ENCODE measurements around the gene ITGAE.
"Not testable (repeated sequence)": the region's sequence is repeated elsewhere in the genome, so short reads cannot be mapped to it uniquely, and the experiment has no call there.

The ITGAE gene

DNA sequence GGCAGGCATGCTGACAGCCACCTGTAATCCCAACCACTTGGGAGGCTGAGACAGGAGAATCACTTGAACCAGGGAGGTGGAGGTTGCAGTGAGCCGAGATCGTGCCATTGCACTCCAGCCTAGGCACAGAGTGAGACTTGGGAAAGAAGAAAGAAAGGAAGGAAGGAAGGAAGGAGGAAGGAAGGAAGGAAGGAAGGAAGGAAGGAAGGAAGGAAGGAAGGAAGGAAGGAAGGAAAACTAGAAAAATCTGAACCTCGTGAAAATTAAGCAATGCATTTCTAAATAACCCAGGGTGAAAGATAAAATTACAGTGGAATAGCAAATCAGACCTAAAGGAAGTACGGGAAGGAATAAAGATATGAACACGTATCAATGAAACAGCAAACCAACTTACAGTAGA is 15.7 kb downstream of the ITGAE start:
- not testable (repeated sequence) for H3K36me3 ChIP-seq (ENCODE audit: control insufficient read depth, insufficient read depth, low read length); H3K27me3 ChIP-seq (ENCODE audit: control insufficient read depth, insufficient read depth, low read length); H3K9ac ChIP-seq (ENCODE audit: low read length); H3K4me1 ChIP-seq (ENCODE audit: control insufficient read depth, insufficient read depth, low read length); H3K9me3 ChIP-seq (ENCODE audit: control insufficient read depth, low read length); H3K4me3 ChIP-seq (ENCODE audit: low read length)

DNA sequence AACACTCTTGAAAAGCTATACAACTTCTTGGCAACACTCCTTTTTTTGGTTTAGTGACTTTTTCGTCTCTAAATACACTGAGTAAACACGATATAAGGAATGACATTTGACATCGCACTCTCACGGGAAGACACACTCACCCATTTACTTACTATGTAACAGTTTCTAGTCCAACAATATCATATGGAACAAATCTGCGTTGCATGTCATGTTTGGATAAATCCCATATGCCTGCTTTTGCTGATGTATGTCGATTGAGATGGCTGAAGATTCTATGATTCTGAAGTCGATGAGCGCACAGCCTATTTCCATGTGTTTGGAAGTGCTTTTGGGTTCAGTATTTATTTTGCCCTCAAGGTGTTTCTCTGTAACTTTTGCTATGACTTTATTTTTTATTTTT is 18.2 kb downstream of the ITGAE start:
- H3K9me3 ChIP-seq (ENCODE audit: control insufficient read depth, low read length): no peaks in the 10 kb centered on the region
- no peak overlapping the region for H3K4me3 ChIP-seq (ENCODE audit: low read length)
- H3K36me3 ChIP-seq (ENCODE audit: control insufficient read depth, insufficient read depth, low read length): no peaks in the 10 kb centered on the region
- H3K27me3 ChIP-seq (ENCODE audit: control insufficient read depth, insufficient read depth, low read length): no peaks in the 10 kb centered on the region
- H3K9ac ChIP-seq (ENCODE audit: low read length): no peak overlapping the region
- no peaks in the 10 kb centered on the region for H3K4me1 ChIP-seq (ENCODE audit: control insufficient read depth, insufficient read depth, low read length)

DNA sequence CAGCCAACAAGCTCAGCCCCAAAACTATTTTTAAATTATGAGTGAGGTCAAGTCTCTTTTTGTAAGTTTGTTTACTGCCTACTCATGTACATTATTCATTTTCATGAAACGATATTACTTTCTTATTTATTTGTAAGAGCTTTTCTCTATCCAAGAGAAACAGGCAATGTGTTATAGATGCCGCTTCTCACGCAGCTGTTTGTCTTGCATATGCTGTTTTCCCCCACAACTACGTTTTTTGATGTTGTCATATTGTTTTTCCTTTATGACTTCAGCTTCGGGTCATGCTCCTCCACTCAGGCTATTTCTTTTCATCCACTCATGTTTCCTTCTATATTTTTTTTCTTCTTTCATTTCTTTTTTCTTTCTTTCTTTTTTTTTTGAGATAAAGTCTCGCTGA is 20.0 kb downstream of the ITGAE start:
- Histone ChIP-seq H3K9me3 (ENCODE audit: control insufficient read depth, low read length) (no peaks in the 10 kb centered on the region), H3K9ac (ENCODE audit: low read length) (no peak overlapping the region), H3K4me1 (ENCODE audit: control insufficient read depth, insufficient read depth, low read length) (no peaks in the 10 kb centered on the region), H3K27me3 (ENCODE audit: control insufficient read depth, insufficient read depth, low read length) (no peaks in the 10 kb centered on the region), H3K36me3 (ENCODE audit: control insufficient read depth, insufficient read depth, low read length) (no peaks in the 10 kb centered on the region), H3K4me3 (ENCODE audit: low read length) (no peak overlapping the region)

DNA sequence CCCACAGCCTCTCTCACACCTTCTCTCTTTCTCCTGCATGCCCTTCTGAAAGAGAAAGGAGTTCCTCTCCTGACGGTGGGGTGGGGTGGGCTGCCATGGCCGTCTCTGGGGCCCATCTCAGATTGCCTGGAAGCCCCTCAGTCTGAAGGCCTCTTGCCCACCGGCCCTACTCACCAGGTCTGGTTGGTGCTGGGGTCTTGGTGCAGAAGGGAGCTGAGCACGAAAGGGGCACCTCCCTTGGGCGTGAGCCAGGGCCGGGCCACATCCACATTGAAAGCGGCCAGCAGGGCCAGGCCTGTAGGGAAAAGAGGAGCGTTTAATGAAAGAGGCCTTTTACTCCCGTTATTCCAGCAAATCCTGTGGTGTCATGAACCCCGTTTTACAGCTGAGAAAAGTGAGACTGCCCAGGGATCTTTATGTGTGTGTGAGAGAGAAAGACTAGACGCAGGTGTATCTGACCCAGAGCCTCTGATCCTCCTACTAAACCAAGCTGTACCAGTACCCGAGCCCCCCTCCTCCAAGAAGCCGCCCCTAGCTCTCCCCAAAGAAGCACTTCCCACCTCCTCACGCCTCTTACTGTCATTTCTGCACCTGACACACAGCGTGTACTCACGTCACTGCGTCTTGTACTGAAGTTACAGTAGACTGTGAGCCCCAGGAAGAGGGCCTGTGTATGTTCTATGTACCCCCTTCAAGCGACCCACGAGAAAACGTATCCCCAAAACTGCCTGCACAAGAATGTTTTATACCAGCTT is 23.4 kb downstream of the ITGAE start:
- Histone ChIP-seq H3K4me3 (ENCODE audit: low read length) (no peak overlapping the region), H3K36me3 (ENCODE audit: control insufficient read depth, insufficient read depth, low read length) (no peaks in the 10 kb centered on the region), H3K9me3 (ENCODE audit: control insufficient read depth, low read length) (no peaks in the 10 kb centered on the region)

DNA sequence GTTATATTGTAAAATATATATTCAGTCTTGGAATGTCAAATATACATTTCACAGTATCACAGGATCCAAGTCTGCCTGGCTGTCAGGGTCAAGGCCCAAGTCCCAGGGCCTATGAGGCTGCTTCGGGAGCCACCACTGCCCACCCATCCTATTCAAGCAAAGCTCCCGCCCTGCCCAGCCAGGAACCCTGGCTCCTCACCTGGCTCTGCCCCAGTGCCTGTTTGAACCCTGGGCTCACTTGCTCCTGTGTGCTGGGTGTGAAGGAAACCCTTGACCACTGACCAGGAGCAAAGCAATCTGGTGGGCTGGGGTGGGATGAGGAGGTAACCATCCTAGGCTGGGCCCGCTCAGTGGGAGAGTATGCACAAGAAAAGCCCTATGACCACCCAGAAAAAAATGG is 27.0 kb downstream of the ITGAE start:
- Histone ChIP-seq H3K27me3 (ENCODE audit: control insufficient read depth, insufficient read depth, low read length) (peaks cover 4% of the 10 kb centered on the region), H3K9me3 (ENCODE audit: control insufficient read depth, low read length) (no peaks in the 10 kb centered on the region), H3K4me3 (ENCODE audit: low read length) (no peak overlapping the region), H3K9ac (ENCODE audit: low read length) (no peak overlapping the region), H3K4me1 (ENCODE audit: control insufficient read depth, insufficient read depth, low read length) (no peaks in the 10 kb centered on the region), H3K36me3 (ENCODE audit: control insufficient read depth, insufficient read depth, low read length) (no peaks in the 10 kb centered on the region)

More for the DNA sequence above, 23.4 kb downstream of the ITGAE start:
- Histone ChIP-seq H3K27me3 (ENCODE audit: control insufficient read depth, insufficient read depth, low read length) (no peaks in the 10 kb centered on the region), H3K4me1 (ENCODE audit: control insufficient read depth, insufficient read depth, low read length) (no peaks in the 10 kb centered on the region), H3K9ac (ENCODE audit: low read length) (no peak overlapping the region)

DNA sequence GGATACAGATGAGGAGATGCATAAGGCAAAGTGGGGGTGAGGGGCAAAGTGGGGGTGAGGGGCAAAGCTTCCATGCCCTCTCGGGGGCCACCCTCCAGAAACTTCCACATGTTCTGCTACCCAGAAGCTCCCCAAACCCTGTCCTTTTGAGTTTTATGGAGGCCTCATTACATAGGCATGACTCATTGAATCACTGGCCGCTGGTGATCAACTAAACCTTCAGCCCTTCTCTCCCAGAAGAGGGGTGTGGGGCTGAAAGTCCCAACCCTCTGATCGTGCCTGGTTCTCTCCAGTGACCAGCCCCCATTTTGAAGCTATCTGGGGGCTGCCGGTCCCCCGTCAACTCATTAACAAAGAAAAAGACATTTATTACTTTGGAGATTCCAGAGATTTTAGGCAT is 27.5 kb downstream of the ITGAE start:
- H3K36me3 ChIP-seq (ENCODE audit: control insufficient read depth, insufficient read depth, low read length): no peaks in the 10 kb centered on the region
- H3K27me3 ChIP-seq (ENCODE audit: control insufficient read depth, insufficient read depth, low read length): peaks cover 4% of the 10 kb centered on the region
- H3K9me3 ChIP-seq (ENCODE audit: control insufficient read depth, low read length): no peaks in the 10 kb centered on the region
- no peak overlapping the region for H3K4me3 ChIP-seq (ENCODE audit: low read length)
- no peaks in the 10 kb centered on the region for H3K4me1 ChIP-seq (ENCODE audit: control insufficient read depth, insufficient read depth, low read length)
- no peak overlapping the region for H3K9ac ChIP-seq (ENCODE audit: low read length)

DNA sequence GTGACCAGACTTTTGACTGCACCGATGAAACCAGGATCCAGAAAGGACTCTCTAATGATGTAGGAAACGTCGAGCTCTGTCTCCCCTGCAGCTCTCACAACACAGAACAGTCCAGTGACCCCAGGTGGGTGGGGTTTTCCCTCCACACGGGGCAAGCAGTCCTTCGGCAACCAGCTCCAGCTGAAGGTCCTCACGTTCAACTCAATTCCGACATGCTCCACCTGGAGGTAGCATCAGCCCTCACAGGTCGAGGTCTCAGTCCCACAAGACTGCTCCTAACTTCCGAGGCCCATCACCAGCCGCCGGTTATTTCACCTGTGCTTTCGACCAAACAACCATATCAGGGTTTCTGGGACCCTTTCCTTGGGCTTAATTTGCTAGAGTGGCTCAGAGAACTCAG is 28.2 kb downstream of the ITGAE start:
- no peaks in the 10 kb centered on the region for H3K9me3 ChIP-seq (ENCODE audit: control insufficient read depth, low read length)
- no peaks in the 10 kb centered on the region for H3K36me3 ChIP-seq (ENCODE audit: control insufficient read depth, insufficient read depth, low read length)
- no peak overlapping the region for H3K9ac ChIP-seq (ENCODE audit: low read length)
- H3K4me3 ChIP-seq (ENCODE audit: low read length): no peak overlapping the region
- peaks cover 4% of the 10 kb centered on the region for H3K27me3 ChIP-seq (ENCODE audit: control insufficient read depth, insufficient read depth, low read length)
- H3K4me1 ChIP-seq (ENCODE audit: control insufficient read depth, insufficient read depth, low read length): no peaks in the 10 kb centered on the region

DNA sequence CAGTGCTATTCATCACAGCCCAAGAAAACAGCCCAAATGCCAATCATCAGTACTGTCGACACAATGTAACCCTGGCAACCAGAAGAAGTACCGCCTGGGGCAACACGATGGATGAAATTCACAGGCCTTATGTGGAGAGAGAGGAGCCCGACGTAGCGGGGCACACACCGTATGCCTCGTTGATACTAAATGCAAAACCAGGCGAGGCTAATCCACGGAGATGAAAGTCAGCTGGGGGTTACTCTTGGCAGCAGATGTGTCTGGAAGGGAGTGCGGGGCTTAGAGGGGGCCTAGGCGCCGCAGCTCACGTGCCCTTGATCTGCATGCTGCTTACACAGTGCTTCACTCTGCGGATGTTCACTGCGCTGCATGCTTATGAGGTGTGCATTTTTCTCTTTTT is 29.8 kb downstream of the ITGAE start:
- H3K27me3 ChIP-seq (ENCODE audit: control insufficient read depth, insufficient read depth, low read length): peaks cover 4% of the 10 kb centered on the region
- no peaks in the 10 kb centered on the region for H3K9me3 ChIP-seq (ENCODE audit: control insufficient read depth, low read length)
- H3K4me3 ChIP-seq (ENCODE audit: low read length): no peak overlapping the region
- H3K4me1 ChIP-seq (ENCODE audit: control insufficient read depth, insufficient read depth, low read length): no peaks in the 10 kb centered on the region
- no peak overlapping the region for H3K9ac ChIP-seq (ENCODE audit: low read length)
- no peaks in the 10 kb centered on the region for H3K36me3 ChIP-seq (ENCODE audit: control insufficient read depth, insufficient read depth, low read length)

DNA sequence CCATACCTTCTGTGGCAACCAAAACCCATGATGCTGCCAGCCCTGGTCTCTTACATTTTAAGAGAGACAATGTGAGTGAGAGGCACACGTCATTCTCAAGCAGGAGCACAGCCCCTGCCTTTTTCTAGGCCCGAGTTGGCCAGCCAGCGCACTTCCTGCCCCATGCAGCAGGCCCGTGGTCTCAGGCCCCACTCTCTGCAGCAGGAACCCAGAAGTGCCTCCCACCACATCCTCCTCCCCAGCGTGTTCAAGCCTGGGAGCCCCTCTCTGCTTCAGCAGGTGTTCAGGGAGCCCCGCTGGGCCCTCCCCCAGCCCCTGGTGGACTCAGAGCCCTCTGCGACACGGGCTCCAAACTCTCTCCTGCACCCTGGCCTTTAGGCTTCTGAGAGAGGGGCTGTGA is 30.5 kb downstream of the ITGAE start:
- Histone ChIP-seq H3K9me3 (ENCODE audit: control insufficient read depth, low read length) (no peaks in the 10 kb centered on the region), H3K4me1 (ENCODE audit: control insufficient read depth, insufficient read depth, low read length) (no peaks in the 10 kb centered on the region), H3K4me3 (ENCODE audit: low read length) (no peak overlapping the region), H3K9ac (ENCODE audit: low read length) (no peak overlapping the region), H3K36me3 (ENCODE audit: control insufficient read depth, insufficient read depth, low read length) (no peaks in the 10 kb centered on the region), H3K27me3 (ENCODE audit: control insufficient read depth, insufficient read depth, low read length) (peaks cover 4% of the 10 kb centered on the region)

DNA sequence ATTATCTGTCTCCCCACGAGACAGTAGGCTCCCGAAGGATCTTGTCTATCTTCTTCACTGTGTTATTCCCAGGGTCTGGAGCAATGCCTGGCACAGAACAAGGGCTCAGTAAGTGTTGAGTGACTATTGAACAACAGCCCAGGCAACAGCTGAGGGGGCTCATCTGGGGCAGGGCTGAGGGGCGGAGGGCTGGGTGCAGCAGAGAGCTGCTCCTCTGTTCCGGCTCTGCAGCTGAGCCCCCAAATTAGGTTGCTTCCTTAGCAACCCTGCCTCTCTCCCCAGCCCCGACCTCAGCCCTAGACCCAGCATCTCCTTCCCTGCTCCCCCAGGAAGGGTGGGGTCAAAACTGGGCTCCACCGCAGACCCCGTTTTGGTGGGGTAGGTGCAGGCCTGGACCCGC is 32.2 kb downstream of the ITGAE start:
- no peaks in the 10 kb centered on the region for H3K36me3 ChIP-seq (ENCODE audit: control insufficient read depth, insufficient read depth, low read length)
- no peak overlapping the region for H3K4me3 ChIP-seq (ENCODE audit: low read length)
- no peak overlapping the region for H3K9ac ChIP-seq (ENCODE audit: low read length)
- no peaks in the 10 kb centered on the region for H3K9me3 ChIP-seq (ENCODE audit: control insufficient read depth, low read length)
- H3K4me1 ChIP-seq (ENCODE audit: control insufficient read depth, insufficient read depth, low read length): no peaks in the 10 kb centered on the region
- H3K27me3 ChIP-seq (ENCODE audit: control insufficient read depth, insufficient read depth, low read length): peaks cover 4% of the 10 kb centered on the region

DNA sequence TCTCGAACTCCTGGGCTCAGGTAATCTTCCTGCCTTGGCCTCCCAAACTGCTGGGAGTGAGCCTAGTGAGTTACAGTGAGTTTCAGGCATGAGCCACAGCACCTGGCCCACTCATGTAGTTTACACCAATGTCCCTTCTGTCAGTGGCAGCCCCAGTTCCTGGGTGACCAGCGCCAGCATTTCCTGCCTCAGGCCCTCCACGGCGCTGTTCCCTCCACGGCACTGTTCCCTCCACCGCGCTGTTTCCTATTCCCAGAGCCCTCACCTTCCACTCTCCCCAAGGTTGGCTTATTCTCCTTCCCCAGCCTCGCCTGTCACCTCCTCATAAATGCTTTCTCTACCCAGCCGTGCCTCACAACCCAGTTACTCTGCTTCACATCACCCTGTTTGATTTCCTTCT is 32.6 kb downstream of the ITGAE start:
- Histone ChIP-seq H3K36me3 (ENCODE audit: control insufficient read depth, insufficient read depth, low read length) (no peaks in the 10 kb centered on the region), H3K9me3 (ENCODE audit: control insufficient read depth, low read length) (no peaks in the 10 kb centered on the region), H3K4me3 (ENCODE audit: low read length) (no peak overlapping the region), H3K27me3 (ENCODE audit: control insufficient read depth, insufficient read depth, low read length) (peaks cover 4% of the 10 kb centered on the region), H3K9ac (ENCODE audit: low read length) (no peak overlapping the region), H3K4me1 (ENCODE audit: control insufficient read depth, insufficient read depth, low read length) (no peaks in the 10 kb centered on the region)

DNA sequence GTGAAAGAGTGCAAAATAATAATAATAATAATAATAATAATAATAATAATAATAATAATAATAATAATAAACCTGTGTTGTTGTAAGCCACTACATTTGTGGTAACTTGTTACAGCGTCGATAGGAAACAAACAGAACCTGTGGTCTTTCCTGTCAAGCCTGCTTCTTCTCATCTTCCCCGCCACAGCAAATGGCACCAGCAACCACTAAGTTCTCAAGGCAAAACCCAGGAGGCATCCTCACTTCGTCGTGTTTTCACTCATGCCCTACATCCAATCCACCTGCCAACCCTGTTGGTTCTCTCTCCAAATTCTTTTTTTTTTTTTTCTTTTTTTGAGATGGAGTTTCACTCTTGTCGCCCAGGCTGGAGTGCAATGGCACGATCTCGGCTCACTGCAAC is 34.2 kb downstream of the ITGAE start:
- H3K4me3 ChIP-seq (ENCODE audit: low read length): no peak overlapping the region
- H3K27me3 ChIP-seq (ENCODE audit: control insufficient read depth, insufficient read depth, low read length): peaks cover 2% of the 10 kb centered on the region
- no peaks in the 10 kb centered on the region for H3K36me3 ChIP-seq (ENCODE audit: control insufficient read depth, insufficient read depth, low read length)
- H3K9me3 ChIP-seq (ENCODE audit: control insufficient read depth, low read length): no peaks in the 10 kb centered on the region
- H3K4me1 ChIP-seq (ENCODE audit: control insufficient read depth, insufficient read depth, low read length): no peaks in the 10 kb centered on the region
- no peak overlapping the region for H3K9ac ChIP-seq (ENCODE audit: low read length)

DNA sequence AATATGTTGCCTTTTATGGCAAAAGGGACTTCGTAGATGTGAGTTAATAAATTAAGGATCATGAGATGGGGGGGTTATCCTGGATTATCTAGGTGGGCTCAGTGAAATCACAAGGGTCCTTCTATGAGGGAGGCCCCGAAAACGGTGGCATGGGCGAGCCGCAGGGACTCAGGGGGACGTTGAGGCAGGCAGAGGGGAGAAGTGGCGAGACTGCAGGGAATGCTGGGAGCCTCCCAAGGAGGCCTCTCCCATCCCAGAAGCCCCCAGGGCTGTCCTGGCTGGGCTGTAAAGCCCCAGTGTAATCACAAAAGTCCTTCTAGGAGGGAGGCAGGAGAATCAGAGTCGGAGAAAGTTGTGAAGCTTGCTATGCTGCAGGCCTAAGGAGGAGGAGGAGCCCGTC is 35.0 kb downstream of the ITGAE start:
- H3K36me3 ChIP-seq (ENCODE audit: control insufficient read depth, insufficient read depth, low read length): no peaks in the 10 kb centered on the region
- H3K4me3 ChIP-seq (ENCODE audit: low read length): no peak overlapping the region
- H3K9ac ChIP-seq (ENCODE audit: low read length): no peak overlapping the region
- H3K9me3 ChIP-seq (ENCODE audit: control insufficient read depth, low read length): no peaks in the 10 kb centered on the region
- H3K27me3 ChIP-seq (ENCODE audit: control insufficient read depth, insufficient read depth, low read length): no peaks in the 10 kb centered on the region
- no peaks in the 10 kb centered on the region for H3K4me1 ChIP-seq (ENCODE audit: control insufficient read depth, insufficient read depth, low read length)
